Measurements from ENCODE around the gene SALL2. TPM values are rescaled to one million over a fixed set of nuclear protein-coding genes. Genes with fewer than 3 reads are reported as not detected.

SALL2 gene
- total RNA-seq, 2 donors from 2014 or later = 4.9 to 11.3 TPM

GRCh38 chr14:21476925-21477681 is 49.0 kb downstream of the SALL2 start, which contains the start of the genes RAB2B and TOX4:
TSS of gene RAB2B (minus strand) at chr14:21476959. CDS start at chr14:21476872, 87 bp downstream.
TSS of gene TOX4 (plus strand) at chr14:21477195. CDS start at chr14:21477279, 84 bp downstream.
- peak; percentile 94 for TF ChIP-seq CTCF (IDR thresholded peaks at IDR 0.05)
- ATAC-seq (ENCODE audit: insufficient number of reproducible peaks, low FRiP score, low read depth) = peak; percentile 100
- H3K27me3 ChIP-seq (replicated peaks; ENCODE audit: insufficient read depth) = no peaks in the 10 kb centered on the region

GRCh38 chr14:21476523-21476924 is 49.6 kb downstream of the SALL2 start:
- TF ChIP-seq CTCF (IDR thresholded peaks at IDR 0.05) = no peak
- peak; percentile 87 for ATAC-seq (ENCODE audit: insufficient number of reproducible peaks, low FRiP score, low read depth)

More at GRCh38 chr14:21476925-21477681, 49.0 kb downstream of the SALL2 start, which contains the start of the genes RAB2B and TOX4:
- peak within 1 kb of the TSS; percentile 82 to 92 for H3K27ac ChIP-seq
- peak; percentile 89 for DNase-seq (ENCODE audit: low spot score)
- peaks cover 17 to 23% of the 10 kb centered on the region in 2 donors for H3K4me1 ChIP-seq (ENCODE audit: control insufficient read depth in 1 of 2, low read depth in 2 of 2)
- peak within 1 kb of the TSS; percentile 99 for H3K4me3 ChIP-seq
- H3K9me3 ChIP-seq = no peaks in the 10 kb centered on the region
- H3K36me3 ChIP-seq = peaks cover 9% of the 10 kb centered on the region

GRCh38 chr14:21475767-21476522 is 50.2 kb downstream of the SALL2 start:
- peaks cover 4% of the 10 kb centered on the region for H3K36me3 ChIP-seq
- H3K9me3 ChIP-seq = no peaks in the 10 kb centered on the region
- H3K27ac ChIP-seq = peak overlapping the region; percentile 69 to 82
- no peak for TF ChIP-seq CTCF (IDR thresholded peaks at IDR 0.05)
- H3K4me1 ChIP-seq (ENCODE audit: control insufficient read depth in 1 of 2, low read depth in 2 of 2) = peaks cover 17 to 23% of the 10 kb centered on the region in 2 donors
- no peak for DNase-seq (ENCODE audit: low spot score)
- peak overlapping the region; percentile 99 for H3K4me3 ChIP-seq
- ATAC-seq (ENCODE audit: insufficient number of reproducible peaks, low FRiP score, low read depth) = no peak
- no peaks in the 10 kb centered on the region for H3K27me3 ChIP-seq (replicated peaks; ENCODE audit: insufficient read depth)

More at GRCh38 chr14:21476523-21476924, 49.6 kb downstream of the SALL2 start:
- peak; percentile 55 for DNase-seq (ENCODE audit: low spot score)
- no peaks in the 10 kb centered on the region for H3K9me3 ChIP-seq
- peak overlapping the region; percentile 69 to 82 for H3K27ac ChIP-seq
- H3K4me1 ChIP-seq (ENCODE audit: control insufficient read depth in 1 of 2, low read depth in 2 of 2) = peaks cover 17 to 23% of the 10 kb centered on the region in 2 donors
- H3K27me3 ChIP-seq (replicated peaks; ENCODE audit: insufficient read depth) = no peaks in the 10 kb centered on the region
- H3K4me3 ChIP-seq = peak overlapping the region; percentile 99
- peaks cover 4% of the 10 kb centered on the region for H3K36me3 ChIP-seq

Other genes with a start within 250 kb of the SALL2 start
- not detected for gene RPGRIP1, start 246.3 kb downstream of the SALL2 start, total RNA-seq
- gene SUPT16H, start 142.3 kb downstream of the SALL2 start, total RNA-seq = 10 to 100 TPM; 48.1 to 87.3 TPM
- 10 to 100 TPM; 50.5 to 77.2 TPM for gene CHD8, start 70.2 kb downstream of the SALL2 start, total RNA-seq
- gene RAB2B, start 49.4 kb downstream of the SALL2 start, total RNA-seq = 10 to 100 TPM; 19.2 to 29.3 TPM
- 10 to 100 TPM; 34.5 to 54.7 TPM for gene TOX4, start 49.2 kb downstream of the SALL2 start, total RNA-seq
- gene METTL3, start 15.0 kb downstream of the SALL2 start, total RNA-seq = 10 to 100 TPM; 54.8 to 62.4 TPM
- not detected for gene OR10G3, start 53.7 kb upstream of the SALL2 start, total RNA-seq
- gene OR10G2, start 108.6 kb upstream of the SALL2 start, total RNA-seq = not detected
- gene OR4E2, start 127.5 kb upstream of the SALL2 start, total RNA-seq = not detected
- not detected for gene OR4E1, start 147.5 kb upstream of the SALL2 start, total RNA-seq